Measurements from ENCODE around the gene PPM1B. TPM values are rescaled to one million over a fixed set of nuclear protein-coding genes. Genes with fewer than 3 reads are reported as not detected.

PPM1B gene
- total and polyA plus RNA-seq, 2 donors (not counting 1 experiment from before 2014, with no cell fraction given), result 25.8 to 34.5 TPM

GRCh38 chr2:44184106-44184505, 15.4 kb downstream of the PPM1B start:
- H4K20me1 ChIP-seq (ENCODE audit: control insufficient read depth, extremely low read depth, insufficient read depth, low read length), result no peaks in the 10 kb centered on the region
- no peaks in the 10 kb centered on the region for H3K9me3 ChIP-seq (ENCODE audit: control insufficient read depth, insufficient read depth, low read depth, low read length)
- H3K4me1 ChIP-seq (ENCODE audit: control insufficient read depth, extremely low read depth, insufficient read depth, low read length), result no peaks in the 10 kb centered on the region
- H3K4me3 ChIP-seq (replicated peaks in 1 of 4; ENCODE audit: control extremely low read depth in 1 of 4, insufficient read depth in 1 of 4, low read depth in 3 of 4, low read length in 4 of 4), result no peak overlapping the region
- no peaks in the 10 kb centered on the region for H3K36me3 ChIP-seq (ENCODE audit: control insufficient read depth, insufficient read depth, low read length)
- no peaks in the 10 kb centered on the region for H3K27me3 ChIP-seq (ENCODE audit: control insufficient read depth, insufficient read depth, low read length)
- H3K4me2 ChIP-seq (ENCODE audit: extremely low read depth, insufficient read depth, low read length), result no peak overlapping the region
- no peak overlapping the region for H2AFZ ChIP-seq (ENCODE audit: low read length)
- peaks cover 42% of the 10 kb centered on the region for H3K79me2 ChIP-seq (ENCODE audit: control insufficient read depth, insufficient read depth, low read length)
- no peak overlapping the region for H3K9ac ChIP-seq (ENCODE audit: insufficient read depth, low read length)
- TF ChIP-seq EZH2 (IDR thresholded peaks at IDR 0.05; ENCODE audit: low read length, missing control alignments) (no peak), CTCF (conservative IDR thresholded peaks at IDR 0.05 in 1 of 2, IDR thresholded peaks at IDR 0.05 in 1 of 2; ENCODE audit: low read depth in 1 of 2, low read length in 2 of 2) (no peak)
- DNase-seq (ENCODE audit: low read depth in 2 of 2), result no peak
- H3K27ac ChIP-seq (ENCODE audit: insufficient read depth, low read length), result no peak overlapping the region

GRCh38 chr2:44186810-44187209, 18.1 kb downstream of the PPM1B start:
- peak in 1 of 2 donors; percentile 39 for DNase-seq (ENCODE audit: low read depth in 2 of 2)
- TF ChIP-seq CTCF (conservative IDR thresholded peaks at IDR 0.05 in 1 of 2, IDR thresholded peaks at IDR 0.05 in 1 of 2; ENCODE audit: low read depth in 1 of 2, low read length in 2 of 2) (no peak), EZH2 (IDR thresholded peaks at IDR 0.05; ENCODE audit: low read length, missing control alignments) (no peak)
- Histone ChIP-seq H3K4me1 (ENCODE audit: control insufficient read depth, extremely low read depth, insufficient read depth, low read length) (no peaks in the 10 kb centered on the region), H3K27me3 (ENCODE audit: control insufficient read depth, insufficient read depth, low read length) (no peaks in the 10 kb centered on the region), H3K4me3 (replicated peaks in 1 of 4; ENCODE audit: control extremely low read depth in 1 of 4, insufficient read depth in 1 of 4, low read depth in 3 of 4, low read length in 4 of 4) (no peak overlapping the region), H3K9me3 (ENCODE audit: control insufficient read depth, insufficient read depth, low read depth, low read length) (no peaks in the 10 kb centered on the region), H3K36me3 (ENCODE audit: control insufficient read depth, insufficient read depth, low read length) (no peaks in the 10 kb centered on the region), H3K4me2 (ENCODE audit: extremely low read depth, insufficient read depth, low read length) (no peak overlapping the region), H3K79me2 (ENCODE audit: control insufficient read depth, insufficient read depth, low read length) (peaks cover 33% of the 10 kb centered on the region), H3K9ac (ENCODE audit: insufficient read depth, low read length) (no peak overlapping the region), H4K20me1 (ENCODE audit: control insufficient read depth, extremely low read depth, insufficient read depth, low read length) (no peaks in the 10 kb centered on the region), H3K27ac (ENCODE audit: insufficient read depth, low read length) (peak overlapping the region; percentile 8), H2AFZ (ENCODE audit: low read length) (no peak overlapping the region)

GRCh38 chr2:44187251-44187650, 18.6 kb downstream of the PPM1B start:
- no peaks in the 10 kb centered on the region for H3K4me1 ChIP-seq (ENCODE audit: control insufficient read depth, extremely low read depth, insufficient read depth, low read length)
- H3K27me3 ChIP-seq (ENCODE audit: control insufficient read depth, insufficient read depth, low read length), result no peaks in the 10 kb centered on the region
- H3K4me2 ChIP-seq (ENCODE audit: extremely low read depth, insufficient read depth, low read length), result no peak overlapping the region
- H4K20me1 ChIP-seq (ENCODE audit: control insufficient read depth, extremely low read depth, insufficient read depth, low read length), result no peaks in the 10 kb centered on the region
- DNase-seq (ENCODE audit: low read depth in 2 of 2), result no peak
- peak overlapping the region; percentile 8 for H3K27ac ChIP-seq (ENCODE audit: insufficient read depth, low read length)
- no peak overlapping the region for H3K9ac ChIP-seq (ENCODE audit: insufficient read depth, low read length)
- no peak for TF ChIP-seq CTCF (conservative IDR thresholded peaks at IDR 0.05 in 1 of 2, IDR thresholded peaks at IDR 0.05 in 1 of 2; ENCODE audit: low read depth in 1 of 2, low read length in 2 of 2)
- TF ChIP-seq EZH2 (IDR thresholded peaks at IDR 0.05; ENCODE audit: low read length, missing control alignments), result no peak
- no peaks in the 10 kb centered on the region for H3K9me3 ChIP-seq (ENCODE audit: control insufficient read depth, insufficient read depth, low read depth, low read length)
- H3K36me3 ChIP-seq (ENCODE audit: control insufficient read depth, insufficient read depth, low read length), result no peaks in the 10 kb centered on the region
- H3K79me2 ChIP-seq (ENCODE audit: control insufficient read depth, insufficient read depth, low read length), result peaks cover 33% of the 10 kb centered on the region
- no peak overlapping the region for H3K4me3 ChIP-seq (replicated peaks in 1 of 4; ENCODE audit: control extremely low read depth in 1 of 4, insufficient read depth in 1 of 4, low read depth in 3 of 4, low read length in 4 of 4)
- no peak overlapping the region for H2AFZ ChIP-seq (ENCODE audit: low read length)

Measured in fibroblast of lung (primary cell).